ENCODE results near the gene ETV6. TPM values are rescaled to one million over a fixed set of nuclear protein-coding genes. Genes with fewer than 3 reads are reported as not detected.

ETV6 gene
- polyA plus RNA-seq, 1 donor (not counting 4 experiments of a cell fraction or from before 2014, with no cell fraction given) = 5.3 TPM

GRCh38 chr12:11869406-11869805 is 219.9 kb downstream of the ETV6 start:
- no peaks in the 10 kb centered on the region for H3K4me1 ChIP-seq (ENCODE audit: control insufficient read depth, extremely low read depth, insufficient read depth, low read length)
- no peak for FAIRE-seq
- peaks cover 0 to 3% of the 10 kb centered on the region in 2 experiments for H3K36me3 ChIP-seq (ENCODE audit: control insufficient read depth in 2 of 2, extremely low read depth in 1 of 2, insufficient read depth in 2 of 2, low read length in 2 of 2)

GRCh38 chr12:11870041-11870451 is 220.6 kb downstream of the ETV6 start:
- H2AFZ ChIP-seq (ENCODE audit: control insufficient read depth, low read length) = no peak overlapping the region
- no peak overlapping the region for H3K4me2 ChIP-seq (ENCODE audit: control insufficient read depth, extremely low read depth, insufficient read depth, low read depth, low read length)
- H3K79me2 ChIP-seq (ENCODE audit: control insufficient read depth, insufficient read depth, low read length) = no peaks in the 10 kb centered on the region
- peaks cover 1% of the 10 kb centered on the region for H3K4me1 ChIP-seq (ENCODE audit: control insufficient read depth, extremely low read depth, insufficient read depth, low read length)
- peaks cover 2% of the 10 kb centered on the region for H3K9me3 ChIP-seq (ENCODE audit: control insufficient read depth, low read depth, low read length)
- no peaks in the 10 kb centered on the region for H3K27me3 ChIP-seq (ENCODE audit: control insufficient read depth, extremely low read depth, insufficient read depth, low read length)
- dilution Hi-C loops (cut with MboI; ENCODE audit: extremely low pct_ligation_motif_present, low sequenced_read_pairs) = no loop called here
- DNase-seq (ENCODE audit: low read depth, low spot score) = no peak
- TF ChIP-seq CTCF (optimal IDR thresholded peaks at IDR 0.05 in 1 of 3, IDR thresholded peaks at IDR 0.05 in 1 of 3, conservative IDR thresholded peaks at IDR 0.05 in 1 of 3; ENCODE audit: extremely low read depth in 1 of 3, insufficient read depth in 2 of 3, low read length in 3 of 3) (no peak), EZH2 (IDR thresholded peaks at IDR 0.05; ENCODE audit: low read length) (no peak)
- H3K9ac ChIP-seq (ENCODE audit: control insufficient read depth, extremely low read depth, insufficient read depth, low read length) = no peak overlapping the region
- H3K27ac ChIP-seq (ENCODE audit: control insufficient read depth, insufficient read depth, low read length) = no peak overlapping the region
- H4K20me1 ChIP-seq (ENCODE audit: control insufficient read depth, extremely low read depth, insufficient read depth, low read length) = no peaks in the 10 kb centered on the region
- no peak for FAIRE-seq
- H3K36me3 ChIP-seq (ENCODE audit: control insufficient read depth in 2 of 2, extremely low read depth in 1 of 2, insufficient read depth in 2 of 2, low read length in 2 of 2) = peaks cover 0 to 3% of the 10 kb centered on the region in 2 experiments
- H3K4me3 ChIP-seq (ENCODE audit: control insufficient read depth in 2 of 3, extremely low read depth in 1 of 3, insufficient read depth in 2 of 3, low read depth in 1 of 3, low read length in 3 of 3) = no peak overlapping the region
- no peaks in the 10 kb centered on the region for H3K9me1 ChIP-seq (ENCODE audit: control insufficient read depth, extremely low read depth, insufficient read depth, low read length)

More at GRCh38 chr12:11869406-11869805, 219.9 kb downstream of the ETV6 start:
- DNase-seq (ENCODE audit: low read depth, low spot score) = no peak
- H3K4me2 ChIP-seq (ENCODE audit: control insufficient read depth, extremely low read depth, insufficient read depth, low read depth, low read length) = no peak overlapping the region
- no peaks in the 10 kb centered on the region for H3K27me3 ChIP-seq (ENCODE audit: control insufficient read depth, extremely low read depth, insufficient read depth, low read length)
- no peak overlapping the region for H3K9ac ChIP-seq (ENCODE audit: control insufficient read depth, extremely low read depth, insufficient read depth, low read length)
- TF ChIP-seq EZH2 (IDR thresholded peaks at IDR 0.05; ENCODE audit: low read length) (no peak), CTCF (optimal IDR thresholded peaks at IDR 0.05 in 1 of 3, IDR thresholded peaks at IDR 0.05 in 1 of 3, conservative IDR thresholded peaks at IDR 0.05 in 1 of 3; ENCODE audit: extremely low read depth in 1 of 3, insufficient read depth in 2 of 3, low read length in 3 of 3) (no peak)
- H3K9me3 ChIP-seq (ENCODE audit: control insufficient read depth, low read depth, low read length) = peaks cover 2% of the 10 kb centered on the region
- no peak overlapping the region for H2AFZ ChIP-seq (ENCODE audit: control insufficient read depth, low read length)
- H3K4me3 ChIP-seq (ENCODE audit: control insufficient read depth in 2 of 3, extremely low read depth in 1 of 3, insufficient read depth in 2 of 3, low read depth in 1 of 3, low read length in 3 of 3) = no peak overlapping the region
- dilution Hi-C loops (cut with MboI; ENCODE audit: extremely low pct_ligation_motif_present, low sequenced_read_pairs) = no loop called here
- H3K79me2 ChIP-seq (ENCODE audit: control insufficient read depth, insufficient read depth, low read length) = no peaks in the 10 kb centered on the region
- H3K9me1 ChIP-seq (ENCODE audit: control insufficient read depth, extremely low read depth, insufficient read depth, low read length) = no peaks in the 10 kb centered on the region
- no peaks in the 10 kb centered on the region for H4K20me1 ChIP-seq (ENCODE audit: control insufficient read depth, extremely low read depth, insufficient read depth, low read length)
- no peak overlapping the region for H3K27ac ChIP-seq (ENCODE audit: control insufficient read depth, insufficient read depth, low read length)
